GM23338 (cell line): ENCODE results near the gene RBP3. TPM values are rescaled to one million over a fixed set of nuclear protein-coding genes. Genes with fewer than 3 reads are reported as not detected.

ENCODE experiments used
- ATAC-seq: fragments of 200-7000 bp; cut with Tn5 transposase; 3 replicates; pipeline ENCODE4 v1.9.1; 2020
- DNase-seq: peaks from one replicate; pipeline ENCODE4 v3.0.0-alpha.2; 2015; ENCODE audit warnings: low spot score
- H2AFZ ChIP-seq: fragments of 200-600 bp; sonication (generic); 2 replicates; pipeline ENCODE4 v1.8.0; 2016; ENCODE audit warnings: antibody characterized with exemption, mild to moderate bottlenecking, moderate library complexity
- H3F3A ChIP-seq: fragments of 200-600 bp; sonication (generic); replicated peaks from 2 replicates; pipeline ENCODE4 v1.8.0; 2017; ENCODE audit warnings: antibody characterized with exemption, mixed run types, low read depth
- H3K27ac ChIP-seq: fragments of 200-600 bp; sonication (generic); 2 replicates; pipeline ENCODE4 v1.6.1; 2016; ENCODE audit warnings: low read depth
- H3K27me3 ChIP-seq: fragments of 200-600 bp; sonication (generic); 2 replicates; pipeline ENCODE4 v1.8.0; 2016; ENCODE audit warnings: mild to moderate bottlenecking, mixed run types, moderate library complexity; ENCODE audit not compliant: insufficient read depth
- H3K36me3 ChIP-seq: fragments of 200-600 bp; sonication (generic); 2 replicates; pipeline ENCODE4 v1.8.0; 2016; ENCODE audit warnings: mild to moderate bottlenecking; ENCODE audit not compliant: insufficient read depth
- H3K4me1 ChIP-seq: fragments of 200-600 bp; sonication (generic); 2 replicates; pipeline ENCODE4 v1.8.0; 2016; ENCODE audit warnings: mild to moderate bottlenecking, moderate library complexity; ENCODE audit not compliant: insufficient read depth
- H3K4me2 ChIP-seq: fragments of 200-600 bp; sonication (generic); 2 replicates; pipeline ENCODE4 v1.7.1; 2017; ENCODE audit warnings: mixed run types
- H3K4me3 ChIP-seq: fragments of 200-600 bp; sonication (generic); 2 replicates; pipeline ENCODE4 v1.6.1; 2016; ENCODE audit warnings: mixed run types
- H3K79me2 ChIP-seq: fragments of 200-600 bp; sonication (generic); replicated peaks from 2 replicates; pipeline ENCODE4 v1.8.0; 2017; ENCODE audit warnings: mild to moderate bottlenecking; ENCODE audit not compliant: insufficient read depth
- H3K9me2 ChIP-seq: fragments of 200-600 bp; sonication (generic); 2 replicates; pipeline ENCODE4 v1.8.0; 2017; ENCODE audit not compliant: insufficient read depth
- H4K20me1 ChIP-seq: fragments of 200-600 bp; sonication (generic); replicated peaks from 2 replicates; pipeline ENCODE4 v1.8.0; 2017; ENCODE audit warnings: mild to moderate bottlenecking; ENCODE audit not compliant: insufficient read depth
- H3K27ac Mint-ChIP-seq: 2 replicates; pipeline ENCODE4 v1.8.0; 2020; ENCODE audit warnings: inconsistent platforms, mild to moderate bottlenecking, moderate library complexity, mixed read lengths
- H3K27me3 Mint-ChIP-seq: 3 replicates; pipeline ENCODE4 v1.8.0; 2022; ENCODE audit warnings: low read depth, mild to moderate bottlenecking, moderate library complexity, mixed read lengths, inconsistent platforms; ENCODE audit not compliant: insufficient read depth, poor library complexity
- H3K36me3 Mint-ChIP-seq: 3 replicates; pipeline ENCODE4 v1.8.0; 2021; ENCODE audit warnings: low read depth, mild to moderate bottlenecking, inconsistent platforms, moderate library complexity, mixed read lengths
- H3K4me1 Mint-ChIP-seq: 3 replicates; pipeline ENCODE4 v1.8.0; 2020; ENCODE audit warnings: mild to moderate bottlenecking, inconsistent platforms, mixed read lengths
- H3K4me3 Mint-ChIP-seq: 3 replicates; pipeline ENCODE4 v1.8.0; 2021; ENCODE audit warnings: moderate library complexity, mild to moderate bottlenecking, inconsistent platforms, mixed read lengths
- H3K9me3 Mint-ChIP-seq: 3 replicates; pipeline ENCODE4 v1.8.0; 2020; ENCODE audit warnings: moderate library complexity, mild to moderate bottlenecking, inconsistent platforms, mixed read lengths
- CREB1 ChIP-seq: fragments of 250-450 bp; sonication (Bioruptor Pico); IDR thresholded peaks from 2 replicates; pipeline ENCODE4 v1.5.0; 2020; ENCODE audit warnings: low read depth, mild to moderate bottlenecking, moderate library complexity
- EZH2 ChIP-seq: fragments of 200-600 bp; sonication (generic); IDR thresholded peaks from one replicate; pipeline ENCODE4 v1.8.0; 2017; ENCODE audit warnings: antibody characterized with exemption, mild to moderate bottlenecking, low read depth; ENCODE audit not compliant: unreplicated experiment
- JUNB ChIP-seq: IDR thresholded peaks from one replicate; pipeline ENCODE4 v1.6.1; 2016; ENCODE audit warnings: antibody characterized with exemption; ENCODE audit not compliant: unreplicated experiment
- NANOG ChIP-seq: IDR thresholded peaks from 2 replicates; pipeline ENCODE4 v1.6.1; 2016; ENCODE audit warnings: antibody characterized with exemption, borderline replicate concordance
- POLR2AphosphoS5 ChIP-seq: IDR thresholded peaks from 2 replicates; pipeline ENCODE4 v1.6.1; 2016; ENCODE audit warnings: antibody characterized with exemption, low read depth
- polyA plus RNA-seq: library from polyadenylated mRNA; unstranded; fragments of >200 nt; fragmentation: Nextera tagmentation; extraction: Ambion mirVana; gene quantifications from 2 replicates; pipeline ENCODE4 v1.2.1, GENCODE V29; 2016
- total RNA-seq: library from RNA; depleted of rRNA; stranded (reverse); fragments of >200 nt; shearing (Covaris generic); gene quantifications from 2 replicates; pipeline ENCODE4 v1.2.3, GENCODE V29; 2014
- TF ChIP-seq, protein P1 (sequence below): fragments of 250-450 bp; sonication (Bioruptor Pico); IDR thresholded peaks from 2 replicates; pipeline ENCODE4 v1.5.0; 2020; ENCODE audit warnings: mild to moderate bottlenecking, moderate library complexity
- TF ChIP-seq, protein P2 (sequence below), 2 experiments: fragments of 200-600 bp in 1 of 2; sonication (generic) in 1 of 2; conservative IDR thresholded peaks; 2 replicates each; pipeline versions ENCODE4 v1.5.1 to v1.6.1; 2016 to 2017; ENCODE audit warnings: antibody characterized with exemption in 2 of 2, low read depth in 2 of 2, mild to moderate bottlenecking in 2 of 2, moderate library complexity in 1 of 2

Gene RBP3
- total and polyA plus RNA-seq, 2 experiments from 2014 or later = not detected

DNA sequence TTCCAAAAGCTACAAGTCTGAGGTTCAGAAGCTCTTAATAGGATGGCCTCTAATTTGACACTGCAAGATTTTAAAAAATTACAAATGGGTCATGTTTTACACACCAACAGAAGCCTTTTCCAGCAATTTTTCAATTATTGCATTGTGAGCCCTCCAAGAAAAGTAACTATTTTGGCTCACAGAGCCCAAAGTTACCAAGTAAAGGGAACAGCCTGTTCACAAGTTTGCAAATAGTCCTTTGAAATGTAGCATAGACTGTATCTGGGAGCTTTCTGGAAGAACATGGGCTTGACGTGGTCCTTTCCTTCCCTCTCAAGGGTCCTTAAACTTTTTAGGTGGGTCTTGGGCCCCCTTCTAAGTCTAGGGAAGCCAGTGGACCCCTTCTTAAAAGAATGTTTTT, 49.4 kb upstream of the RBP3 start:
- H3K4me3 ChIP-seq = no peak overlapping the region
- Mint-ChIP-seq H3K4me1 (peaks cover 23% of the 10 kb centered on the region), H3K4me3 (no peak overlapping the region), H3K9me3 (no peaks in the 10 kb centered on the region), H3K27ac (no peak overlapping the region), H3K27me3 (peaks cover 37% of the 10 kb centered on the region), H3K36me3 (no peaks in the 10 kb centered on the region)
- no peak overlapping the region for H3K4me2 ChIP-seq
- no peaks in the 10 kb centered on the region for H3K9me2 ChIP-seq
- H4K20me1 ChIP-seq = no peaks in the 10 kb centered on the region
- no peak overlapping the region for H3K27ac ChIP-seq
- no peak overlapping the region for H2AFZ ChIP-seq
- peaks cover 39% of the 10 kb centered on the region for H3K27me3 ChIP-seq
- H3K79me2 ChIP-seq = no peaks in the 10 kb centered on the region
- ATAC-seq (no peak), DNase-seq (no peak)
- no peaks in the 10 kb centered on the region for H3K36me3 ChIP-seq
- peaks cover 4% of the 10 kb centered on the region; the same call in 1 of the 2 replicates for H3K4me1 ChIP-seq
- TF ChIP-seq NANOG = no peak
- no peak for TF ChIP-seq CREB1 (CRISPR knock-in tag)
- no peak for TF ChIP-seq POLR2AphosphoS5
- no peak for TF ChIP-seq JUNB
- TF ChIP-seq, protein P1, sequence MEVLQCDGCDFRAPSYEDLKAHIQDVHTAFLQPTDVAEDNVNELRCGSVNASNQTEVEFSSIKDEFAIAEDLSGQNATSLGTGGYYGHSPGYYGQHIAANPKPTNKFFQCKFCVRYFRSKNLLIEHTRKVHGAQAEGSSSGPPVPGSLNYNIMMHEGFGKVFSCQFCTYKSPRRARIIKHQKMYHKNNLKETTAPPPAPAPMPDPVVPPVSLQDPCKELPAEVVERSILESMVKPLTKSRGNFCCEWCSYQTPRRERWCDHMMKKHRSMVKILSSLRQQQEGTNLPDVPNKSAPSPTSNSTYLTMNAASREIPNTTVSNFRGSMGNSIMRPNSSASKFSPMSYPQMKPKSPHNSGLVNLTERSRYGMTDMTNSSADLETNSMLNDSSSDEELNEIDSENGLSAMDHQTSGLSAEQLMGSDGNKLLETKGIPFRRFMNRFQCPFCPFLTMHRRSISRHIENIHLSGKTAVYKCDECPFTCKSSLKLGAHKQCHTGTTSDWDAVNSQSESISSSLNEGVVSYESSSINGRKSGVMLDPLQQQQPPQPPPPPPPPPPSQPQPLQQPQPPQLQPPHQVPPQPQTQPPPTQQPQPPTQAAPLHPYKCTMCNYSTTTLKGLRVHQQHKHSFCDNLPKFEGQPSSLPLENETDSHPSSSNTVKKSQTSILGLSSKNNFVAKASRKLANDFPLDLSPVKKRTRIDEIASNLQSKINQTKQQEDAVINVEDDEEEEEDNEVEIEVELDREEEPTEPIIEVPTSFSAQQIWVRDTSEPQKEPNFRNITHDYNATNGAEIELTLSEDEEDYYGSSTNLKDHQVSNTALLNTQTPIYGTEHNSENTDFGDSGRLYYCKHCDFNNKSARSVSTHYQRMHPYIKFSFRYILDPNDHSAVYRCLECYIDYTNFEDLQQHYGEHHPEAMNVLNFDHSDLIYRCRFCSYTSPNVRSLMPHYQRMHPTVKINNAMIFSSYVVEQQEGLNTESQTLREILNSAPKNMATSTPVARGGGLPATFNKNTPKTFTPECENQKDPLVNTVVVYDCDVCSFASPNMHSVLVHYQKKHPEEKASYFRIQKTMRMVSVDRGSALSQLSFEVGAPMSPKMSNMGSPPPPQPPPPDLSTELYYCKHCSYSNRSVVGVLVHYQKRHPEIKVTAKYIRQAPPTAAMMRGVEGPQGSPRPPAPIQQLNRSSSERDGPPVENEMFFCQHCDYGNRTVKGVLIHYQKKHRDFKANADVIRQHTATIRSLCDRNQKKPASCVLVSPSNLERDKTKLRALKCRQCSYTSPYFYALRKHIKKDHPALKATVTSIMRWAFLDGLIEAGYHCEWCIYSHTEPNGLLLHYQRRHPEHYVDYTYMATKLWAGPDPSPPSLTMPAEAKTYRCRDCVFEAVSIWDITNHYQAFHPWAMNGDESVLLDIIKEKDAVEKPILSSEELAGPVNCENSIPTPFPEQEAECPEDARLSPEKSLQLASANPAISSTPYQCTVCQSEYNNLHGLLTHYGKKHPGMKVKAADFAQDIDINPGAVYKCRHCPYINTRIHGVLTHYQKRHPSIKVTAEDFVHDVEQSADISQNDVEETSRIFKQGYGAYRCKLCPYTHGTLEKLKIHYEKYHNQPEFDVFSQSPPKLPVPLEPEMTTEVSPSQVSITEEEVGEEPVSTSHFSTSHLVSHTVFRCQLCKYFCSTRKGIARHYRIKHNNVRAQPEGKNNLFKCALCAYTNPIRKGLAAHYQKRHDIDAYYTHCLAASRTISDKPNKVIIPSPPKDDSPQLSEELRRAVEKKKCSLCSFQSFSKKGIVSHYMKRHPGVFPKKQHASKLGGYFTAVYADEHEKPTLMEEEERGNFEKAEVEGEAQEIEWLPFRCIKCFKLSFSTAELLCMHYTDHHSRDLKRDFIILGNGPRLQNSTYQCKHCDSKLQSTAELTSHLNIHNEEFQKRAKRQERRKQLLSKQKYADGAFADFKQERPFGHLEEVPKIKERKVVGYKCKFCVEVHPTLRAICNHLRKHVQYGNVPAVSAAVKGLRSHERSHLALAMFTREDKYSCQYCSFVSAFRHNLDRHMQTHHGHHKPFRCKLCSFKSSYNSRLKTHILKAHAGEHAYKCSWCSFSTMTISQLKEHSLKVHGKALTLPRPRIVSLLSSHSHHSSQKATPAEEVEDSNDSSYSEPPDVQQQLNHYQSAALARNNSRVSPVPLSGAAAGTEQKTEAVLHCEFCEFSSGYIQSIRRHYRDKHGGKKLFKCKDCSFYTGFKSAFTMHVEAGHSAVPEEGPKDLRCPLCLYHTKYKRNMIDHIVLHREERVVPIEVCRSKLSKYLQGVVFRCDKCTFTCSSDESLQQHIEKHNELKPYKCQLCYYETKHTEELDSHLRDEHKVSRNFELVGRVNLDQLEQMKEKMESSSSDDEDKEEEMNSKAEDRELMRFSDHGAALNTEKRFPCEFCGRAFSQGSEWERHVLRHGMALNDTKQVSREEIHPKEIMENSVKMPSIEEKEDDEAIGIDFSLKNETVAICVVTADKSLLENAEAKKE (CRISPR knock-in tag) = no peak
- H3F3A ChIP-seq = no peaks in the 10 kb centered on the region

DNA sequence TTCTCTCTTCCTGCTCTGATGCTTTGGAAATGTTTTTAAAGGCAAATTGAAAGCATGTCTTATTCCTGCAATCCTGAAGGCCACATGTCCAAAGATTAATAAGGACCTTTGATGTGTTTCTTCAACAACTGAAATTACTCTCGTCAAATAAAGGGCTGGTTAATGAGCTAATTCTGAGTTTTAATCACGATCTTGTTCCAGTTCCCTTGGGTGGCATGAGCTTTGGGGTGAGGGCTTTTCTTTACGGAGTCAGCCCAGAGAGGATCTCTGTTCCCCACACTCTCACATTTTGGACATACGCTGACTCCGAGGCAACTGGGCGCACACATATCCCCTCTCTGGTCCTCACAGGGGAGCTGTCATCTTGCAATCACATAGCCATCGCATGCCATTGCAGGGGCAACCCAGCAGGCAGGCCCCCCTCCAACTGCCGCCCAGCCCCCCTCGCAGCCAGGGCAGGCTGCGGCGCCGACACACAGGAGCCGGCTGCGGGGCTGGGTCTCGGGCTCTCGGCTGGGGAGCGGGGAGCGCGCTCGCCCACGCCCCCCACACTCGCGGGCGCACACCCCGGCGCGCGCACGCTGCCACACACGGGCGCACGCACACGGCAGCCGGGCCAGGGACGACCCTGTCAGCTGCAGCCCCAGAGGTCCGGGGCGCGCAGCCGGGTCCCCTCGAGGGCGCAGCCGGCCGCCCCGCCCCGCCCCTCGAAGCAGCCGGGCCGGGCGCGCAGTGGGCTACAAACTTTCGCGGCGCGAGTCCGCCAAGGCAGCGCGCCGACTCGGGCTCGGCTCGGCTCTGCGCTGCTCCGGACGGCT, 48.3 kb upstream of the RBP3 start, which contains the start of gene GDF10:
GDF10 (plus strand) TSS at position 587 of the 818 bp plus-strand sequence. CDS start 455 bp downstream, outside the sequence.
- Mint-ChIP-seq H3K36me3 (no peaks in the 10 kb centered on the region), H3K27ac (no peak within 1 kb of the TSS), H3K4me3 (peak within 1 kb of the TSS; percentile 72), H3K4me1 (peaks cover 25% of the 10 kb centered on the region), H3K9me3 (no peaks in the 10 kb centered on the region), H3K27me3 (peaks cover 39% of the 10 kb centered on the region)
- Histone ChIP-seq H3K4me3 (peak within 1 kb of the TSS; percentile 69), H3K79me2 (no peaks in the 10 kb centered on the region), H2AFZ (peak within 1 kb of the TSS; percentile 84), H3K4me1 (peaks cover 4% of the 10 kb centered on the region; the same call in 1 of the 2 replicates), H4K20me1 (no peaks in the 10 kb centered on the region), H3K27ac (no peak within 1 kb of the TSS), H3K27me3 (peaks cover 39% of the 10 kb centered on the region), H3K4me2 (peak within 1 kb of the TSS; percentile 86), H3K9me2 (no peaks in the 10 kb centered on the region), H3K36me3 (no peaks in the 10 kb centered on the region), H3F3A (no peaks in the 10 kb centered on the region)
- peak; percentile 66 for DNase-seq
- peak; percentile 26 for TF ChIP-seq EZH2
- TF ChIP-seq, protein P2, sequence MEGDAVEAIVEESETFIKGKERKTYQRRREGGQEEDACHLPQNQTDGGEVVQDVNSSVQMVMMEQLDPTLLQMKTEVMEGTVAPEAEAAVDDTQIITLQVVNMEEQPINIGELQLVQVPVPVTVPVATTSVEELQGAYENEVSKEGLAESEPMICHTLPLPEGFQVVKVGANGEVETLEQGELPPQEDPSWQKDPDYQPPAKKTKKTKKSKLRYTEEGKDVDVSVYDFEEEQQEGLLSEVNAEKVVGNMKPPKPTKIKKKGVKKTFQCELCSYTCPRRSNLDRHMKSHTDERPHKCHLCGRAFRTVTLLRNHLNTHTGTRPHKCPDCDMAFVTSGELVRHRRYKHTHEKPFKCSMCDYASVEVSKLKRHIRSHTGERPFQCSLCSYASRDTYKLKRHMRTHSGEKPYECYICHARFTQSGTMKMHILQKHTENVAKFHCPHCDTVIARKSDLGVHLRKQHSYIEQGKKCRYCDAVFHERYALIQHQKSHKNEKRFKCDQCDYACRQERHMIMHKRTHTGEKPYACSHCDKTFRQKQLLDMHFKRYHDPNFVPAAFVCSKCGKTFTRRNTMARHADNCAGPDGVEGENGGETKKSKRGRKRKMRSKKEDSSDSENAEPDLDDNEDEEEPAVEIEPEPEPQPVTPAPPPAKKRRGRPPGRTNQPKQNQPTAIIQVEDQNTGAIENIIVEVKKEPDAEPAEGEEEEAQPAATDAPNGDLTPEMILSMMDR (conservative IDR thresholded peaks at IDR 0.05; ENCODE audit: low read depth in 2 of 2) = no peak
- ATAC-seq = peak; percentile 74
